Activated CD4-positive, alpha-beta T cell treated with anti-CD3 and anti-CD28 coated beads, Interleukin-2, Interleukin-6, amounts not matched to agents 100 ng/mL and 50 ng/mL, durations not matched to agents 16 hours and 8 hours (primary cell): ENCODE measurements around the gene TANGO6.
"Not testable (repeated sequence)": the region's sequence is repeated elsewhere in the genome, so short reads cannot be mapped to it uniquely, and the experiment has no call there.

Experiments
- DNase-seq: peaks from one replicate; pipeline ENCODE4 v3.0.0-alpha.2; 2020

The TANGO6 gene

GRCh38 chr16:68843482-68844210 lies at the start of gene TANGO6:
TANGO6 (plus strand) TSS chr16:68843531; CDS start chr16:68843618, 87 bp downstream.
- DNase-seq = peak; percentile 94

GRCh38 chr16:68798398-68798797 lies 44.9 kb upstream of the TANGO6 start:
- DNase-seq = no peak

DNA sequence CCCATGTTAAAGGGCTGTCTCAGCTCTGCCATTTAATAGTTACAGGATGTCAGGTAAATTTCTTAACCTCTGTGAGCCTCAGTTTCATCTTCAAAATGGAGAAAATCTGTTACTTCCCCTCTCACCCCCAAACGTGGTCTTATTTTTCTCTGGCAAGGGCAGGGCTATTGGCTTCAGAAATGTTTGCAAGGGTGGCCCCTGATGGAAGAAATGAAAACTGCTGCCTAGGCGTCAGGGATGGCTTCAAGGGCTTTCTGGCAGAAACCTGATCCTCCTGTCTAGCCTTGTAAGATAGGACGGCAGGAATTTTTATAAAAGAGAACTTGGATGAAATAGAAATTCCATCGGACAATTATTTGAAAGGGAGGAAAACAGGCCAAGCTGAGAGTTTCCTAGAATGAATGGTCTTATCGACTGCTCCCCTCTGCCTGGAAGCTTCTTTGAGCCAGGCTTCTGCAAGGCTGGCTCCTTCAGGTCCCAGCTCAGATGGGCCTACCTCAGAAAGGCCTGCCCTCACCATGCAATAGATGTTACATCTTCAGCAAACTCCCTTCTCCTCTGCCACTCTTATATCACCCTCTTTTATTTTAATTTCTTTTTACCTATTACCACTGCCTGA lies 43.0 kb upstream of the TANGO6 start:
- DNase-seq = peak; percentile 52

DNA sequence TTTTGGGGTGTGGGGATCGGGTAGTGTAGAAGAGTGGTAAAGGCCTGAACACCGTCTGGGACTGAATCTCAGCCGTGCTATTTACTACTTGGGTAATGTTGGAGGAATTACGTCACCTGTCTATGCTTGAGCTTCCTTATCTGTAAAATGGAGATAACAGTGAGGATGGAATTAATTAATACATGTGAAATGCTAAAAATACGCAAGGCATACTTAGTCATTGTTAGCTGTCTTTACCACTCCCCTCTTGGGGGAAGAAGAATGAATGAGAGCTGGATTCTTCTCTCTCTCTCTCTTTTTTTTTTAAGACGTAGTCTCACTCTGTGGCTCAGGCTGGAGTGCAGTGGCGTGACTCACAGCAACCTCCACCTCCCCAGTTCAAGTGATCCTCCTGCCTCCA lies 41.1 kb upstream of the TANGO6 start:
- DNase-seq = no peak

GRCh38 chr16:68806422-68806821 lies 36.9 kb upstream of the TANGO6 start:
- no peak for DNase-seq

DNA sequence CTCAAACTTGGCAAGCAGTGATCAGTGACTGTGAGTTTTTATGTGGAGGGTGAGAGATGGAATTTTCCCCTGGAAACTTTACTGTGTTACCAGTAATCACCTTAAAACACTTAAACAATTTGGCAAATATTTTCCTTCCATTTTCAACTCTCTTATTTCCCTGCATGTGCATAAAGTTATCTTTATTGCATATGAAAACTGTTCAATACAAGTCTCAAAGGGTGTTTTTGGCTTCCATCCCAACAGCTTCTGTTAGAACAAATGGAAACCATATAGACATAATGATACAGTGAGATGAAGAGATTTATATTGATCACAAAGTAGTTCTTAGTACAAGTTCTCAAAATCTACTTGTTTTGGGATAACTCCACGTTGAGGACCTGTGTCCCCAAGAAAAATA lies 36.4 kb upstream of the TANGO6 start:
- DNase-seq = no peak

- no peak for DNase-seq
Measured at GRCh38 chr16:68814516-68814915, 28.8 kb upstream of the TANGO6 start.

GRCh38 chr16:68823401-68824135 lies 19.8 kb upstream of the TANGO6 start:
- no peak for DNase-seq

GRCh38 chr16:68825427-68825826 lies 17.9 kb upstream of the TANGO6 start:
- DNase-seq = no peak

GRCh38 chr16:68826652-68827051 lies 16.7 kb upstream of the TANGO6 start:
- no peak for DNase-seq

GRCh38 chr16:68833251-68833650 lies 10.1 kb upstream of the TANGO6 start:
- DNase-seq = no peak

DNA sequence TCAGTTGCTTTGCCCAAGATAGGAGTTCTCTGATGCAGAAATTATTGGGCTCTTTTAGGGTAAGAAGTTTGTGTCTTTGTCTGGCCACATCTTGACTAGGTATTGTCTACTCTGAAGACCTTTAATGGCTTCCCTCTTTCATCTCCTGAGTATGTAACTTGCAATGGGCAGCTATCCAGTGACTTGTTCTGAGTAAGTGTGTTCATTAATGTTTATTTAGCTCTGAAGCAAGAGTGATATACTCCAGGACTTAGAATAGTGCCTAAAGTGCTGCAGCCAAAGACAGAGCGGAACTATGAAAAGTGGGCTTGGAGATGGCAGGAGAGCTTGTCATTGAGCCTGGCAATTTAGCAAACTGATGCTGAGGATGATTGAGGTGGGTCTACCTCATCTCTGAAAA lies 8.8 kb upstream of the TANGO6 start:
- DNase-seq = no peak

DNA sequence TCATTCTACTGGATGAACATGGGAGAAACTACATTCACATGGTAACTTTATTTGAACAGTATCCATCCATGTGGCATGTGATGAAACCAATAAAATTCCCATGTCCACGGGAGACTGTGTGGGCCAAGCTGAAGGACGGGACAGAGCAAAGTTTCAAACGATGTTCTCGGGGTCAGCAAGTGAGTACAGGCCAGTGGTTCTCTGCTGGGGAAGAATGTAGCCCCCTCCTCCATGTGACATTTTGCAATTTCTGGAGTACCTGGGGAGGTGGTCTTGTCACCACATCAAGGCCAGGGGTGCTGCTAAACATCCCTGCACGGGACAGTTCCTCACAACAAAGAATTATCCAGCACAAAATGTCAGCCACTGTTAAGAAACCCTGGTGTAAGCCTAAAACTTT lies 7.4 kb upstream of the TANGO6 start:
- no peak for DNase-seq

DNA sequence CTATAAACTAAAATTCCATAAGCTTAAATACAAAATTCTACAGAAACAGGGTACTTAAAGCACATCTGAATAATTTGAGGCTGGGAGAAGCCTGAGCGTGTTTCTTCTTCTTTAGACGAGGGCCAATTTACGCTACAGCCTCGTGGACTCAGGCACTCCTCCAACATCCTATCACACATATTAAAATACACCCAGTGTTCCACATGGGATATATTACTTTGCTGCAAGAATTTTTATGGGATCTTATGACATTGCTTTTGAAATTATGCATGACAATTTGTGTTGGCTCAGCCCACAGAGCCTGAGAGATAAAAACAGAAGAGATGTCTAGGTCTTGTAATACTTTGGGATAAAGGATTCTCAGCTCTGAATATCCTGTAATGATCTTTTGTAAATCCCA lies 3.5 kb upstream of the TANGO6 start:
- no peak for DNase-seq

GRCh38 chr16:68842964-68843481 lies 308 bp upstream of the TANGO6 start:
- not testable (repeated sequence) for DNase-seq

GRCh38 chr16:68844211-68844564 lies 857 bp downstream of the TANGO6 start:
- DNase-seq = no peak

GRCh38 chr16:68848786-68849185 lies 5.5 kb downstream of the TANGO6 start:
- DNase-seq = no peak

GRCh38 chr16:68850481-68850880 lies 7.2 kb downstream of the TANGO6 start:
- no peak for DNase-seq

- no peak for DNase-seq
Measured at GRCh38 chr16:68851601-68852000, 8.3 kb downstream of the TANGO6 start.

GRCh38 chr16:68857479-68857878 lies 14.1 kb downstream of the TANGO6 start:
- no peak for DNase-seq

DNA sequence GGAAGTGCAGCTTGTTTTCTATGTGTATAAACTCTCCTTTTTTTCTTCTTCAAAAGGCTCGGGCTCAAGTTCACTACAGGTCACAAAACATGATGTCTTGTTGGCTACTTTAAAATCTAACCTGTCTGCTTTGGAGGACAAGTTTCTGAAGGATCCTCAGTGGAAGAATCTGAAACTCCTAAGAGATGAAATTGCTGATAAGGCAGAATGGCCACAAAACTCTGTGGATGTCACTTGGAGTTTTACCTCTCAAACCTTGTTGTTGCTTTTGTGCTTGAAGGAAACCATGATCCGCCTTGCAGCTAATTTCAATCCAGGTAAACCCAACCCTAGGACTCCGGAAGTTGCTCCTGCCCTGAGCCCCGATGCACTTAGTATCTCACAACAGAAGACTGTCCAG lies 16.5 kb downstream of the TANGO6 start:
- no peak for DNase-seq

DNA sequence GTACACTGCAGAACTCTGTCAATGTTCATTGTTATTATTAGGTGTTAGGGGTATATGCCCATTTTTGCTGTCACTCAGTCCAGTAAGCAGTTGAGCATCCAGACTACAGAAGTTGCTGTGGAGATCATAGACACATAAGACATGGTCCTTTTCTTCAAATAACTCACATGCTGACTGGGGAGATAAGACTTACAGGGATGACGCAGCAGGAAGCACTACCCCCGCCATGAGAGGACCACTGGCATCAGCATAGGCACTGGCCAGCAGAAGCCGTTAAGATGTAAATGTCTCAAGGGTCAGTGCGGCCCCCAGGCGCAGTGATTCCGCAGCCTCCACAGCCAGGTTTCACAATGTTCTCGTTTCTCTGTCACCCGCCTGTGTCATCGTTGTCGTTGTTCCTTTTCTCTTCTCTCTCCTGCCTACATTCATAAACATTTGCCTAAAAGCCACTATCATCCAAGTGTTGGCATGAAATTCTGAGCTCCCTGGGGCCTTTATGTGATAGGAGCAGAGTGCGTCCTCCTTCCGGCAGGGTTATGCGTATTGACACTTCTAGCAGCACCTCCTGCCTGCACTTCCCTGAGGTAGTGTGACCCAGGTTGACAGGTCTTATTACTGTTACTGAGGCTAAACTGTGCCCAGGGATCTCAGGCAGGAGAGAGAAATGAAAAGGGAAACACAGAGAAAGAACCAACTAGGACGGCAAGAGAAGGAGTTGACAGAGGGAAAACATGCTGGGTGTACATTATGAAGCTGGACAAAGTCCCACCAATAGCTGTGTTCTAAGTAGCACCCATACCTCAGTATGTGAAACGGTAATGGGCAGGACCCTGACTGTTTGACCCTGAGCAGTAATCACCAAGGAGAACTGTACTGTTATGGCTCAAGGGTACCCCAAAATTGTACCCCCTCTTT lies 17.9 kb downstream of the TANGO6 start:
- DNase-seq = no peak

DNA sequence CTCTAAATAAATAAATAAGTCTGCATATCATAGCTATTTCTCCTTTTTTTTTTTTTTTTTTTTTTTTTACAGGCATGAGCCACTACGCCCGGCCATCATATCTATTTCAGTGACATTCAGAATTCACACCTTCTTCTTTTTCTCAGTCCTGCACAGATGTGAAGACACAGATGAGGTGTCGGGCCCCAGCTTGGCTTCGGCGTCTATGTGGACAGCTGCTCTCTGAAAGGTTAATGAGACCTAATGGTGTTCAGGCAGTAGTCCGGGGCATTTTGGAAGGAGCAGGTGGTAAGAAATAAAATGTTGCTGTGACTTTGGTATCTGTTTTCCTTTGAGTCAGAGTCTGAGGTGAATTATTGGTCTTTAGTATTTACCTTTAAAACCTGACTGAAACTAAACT lies 23.6 kb downstream of the TANGO6 start:
- DNase-seq = no peak
